Fibroblast of lung (primary cell): ENCODE measurements around the gene AEN. TPM values are rescaled to one million over a fixed set of nuclear protein-coding genes. Genes with fewer than 3 reads are reported as not detected.
A peak's percentile ranks its signal among the peaks of the same experiment; 100 is the strongest.

Experiments used
- DNase-seq, 2 donors: peaks; one replicate each; pipeline versions ENCODE4 v3.0.0 to v3.0.0-alpha.2; 2010; ENCODE audit warnings: low read depth in 2 of 2
- H2AFZ ChIP-seq: 2 replicates; pipeline ENCODE4 v1.5.1; 2012; ENCODE audit warnings: low read length, control low read depth, inconsistent platforms
- H3K27ac ChIP-seq: 2 replicates; pipeline ENCODE4 v1.5.1; 2011; ENCODE audit warnings: low read length, control low read depth; ENCODE audit not compliant: insufficient read depth
- H3K27me3 ChIP-seq: 2 replicates; pipeline ENCODE4 v1.5.1; 2011; ENCODE audit warnings: mild to moderate bottlenecking, low read length; ENCODE audit not compliant: control insufficient read depth, insufficient read depth
- H3K36me3 ChIP-seq: 2 replicates; pipeline ENCODE4 v1.5.1; 2011; ENCODE audit warnings: low read length; ENCODE audit not compliant: control insufficient read depth, insufficient read depth
- H3K4me1 ChIP-seq: 2 replicates; pipeline ENCODE4 v1.5.1; 2011; ENCODE audit warnings: low read length; ENCODE audit not compliant: control insufficient read depth, insufficient read depth; ENCODE audit errors: extremely low read depth
- H3K4me2 ChIP-seq: 2 replicates; pipeline ENCODE4 v1.5.1; 2011; ENCODE audit warnings: low read length, control low read depth; ENCODE audit not compliant: insufficient read depth; ENCODE audit errors: extremely low read depth
- H3K4me3 ChIP-seq, 4 experiments: fragments of 200-600 bp in 1 of 4; sonication (generic) in 1 of 4; replicated peaks in 1 of 4; 2 replicates each; pipeline ENCODE4 v1.5.1; 2011 to 2016; ENCODE audit warnings: low read length in 4 of 4, low read depth in 3 of 4, mild to moderate bottlenecking in 3 of 4, control low read depth in 2 of 4, inconsistent platforms in 1 of 4, mixed read lengths in 1 of 4; ENCODE audit not compliant: insufficient read depth in 1 of 4; ENCODE audit errors: control extremely low read depth in 1 of 4
- H3K79me2 ChIP-seq: 2 replicates; pipeline ENCODE4 v1.5.1; 2012; ENCODE audit warnings: mild to moderate bottlenecking, low read length, inconsistent platforms; ENCODE audit not compliant: control insufficient read depth, insufficient read depth
- H3K9ac ChIP-seq: 2 replicates; pipeline ENCODE4 v1.5.1; 2011; ENCODE audit warnings: mild to moderate bottlenecking, low read length, control low read depth; ENCODE audit not compliant: insufficient read depth
- H3K9me3 ChIP-seq: 2 replicates; pipeline ENCODE4 v1.5.1; 2012; ENCODE audit warnings: low read depth, low read length; ENCODE audit not compliant: control insufficient read depth, insufficient read depth
- H4K20me1 ChIP-seq: 2 replicates; pipeline ENCODE4 v1.5.1; 2011; ENCODE audit warnings: low read length; ENCODE audit not compliant: control insufficient read depth, insufficient read depth; ENCODE audit errors: extremely low read depth
- EZH2 ChIP-seq: IDR thresholded peaks from 2 replicates; pipeline ENCODE4 v1.5.1; 2012; ENCODE audit warnings: low read length, control low read depth, mild to moderate bottlenecking; ENCODE audit errors: missing control alignments
- polyA plus RNA-seq, 2 donors: library from polyadenylated mRNA; depleted of rRNA in 1 of 2; stranded (reverse) in 1 of 2; unstranded in 1 of 2; fragments of >200 nt; gene quantifications; 2 replicates each; pipeline ENCODE4 v1.2.1, GENCODE V29; 2011 to 2012; ENCODE audit warnings: missing spikeins in 1 of 2
- total RNA-seq: library from RNA; depleted of rRNA; stranded (reverse); fragments of >200 nt; gene quantifications from 2 replicates; pipeline ENCODE4 v1.2.1, GENCODE V29; 2014
- TF ChIP-seq, protein P1 (sequence below), 2 donors: IDR thresholded peaks in 1 of 2; conservative IDR thresholded peaks in 1 of 2; 1 replicate in 1 of 2; 2 replicates in 1 of 2; pipeline ENCODE4 v1.5.1; 2011 to 2012; ENCODE audit warnings: low read length in 2 of 2, control low read depth in 1 of 2, inconsistent platforms in 1 of 2, low read depth in 1 of 2, mild to moderate bottlenecking in 1 of 2

Gene AEN
- total and polyA plus RNA-seq, 2 donors (not counting 1 experiment from before 2014, with no cell fraction given), result 18.5 to 83.7 TPM

DNA sequence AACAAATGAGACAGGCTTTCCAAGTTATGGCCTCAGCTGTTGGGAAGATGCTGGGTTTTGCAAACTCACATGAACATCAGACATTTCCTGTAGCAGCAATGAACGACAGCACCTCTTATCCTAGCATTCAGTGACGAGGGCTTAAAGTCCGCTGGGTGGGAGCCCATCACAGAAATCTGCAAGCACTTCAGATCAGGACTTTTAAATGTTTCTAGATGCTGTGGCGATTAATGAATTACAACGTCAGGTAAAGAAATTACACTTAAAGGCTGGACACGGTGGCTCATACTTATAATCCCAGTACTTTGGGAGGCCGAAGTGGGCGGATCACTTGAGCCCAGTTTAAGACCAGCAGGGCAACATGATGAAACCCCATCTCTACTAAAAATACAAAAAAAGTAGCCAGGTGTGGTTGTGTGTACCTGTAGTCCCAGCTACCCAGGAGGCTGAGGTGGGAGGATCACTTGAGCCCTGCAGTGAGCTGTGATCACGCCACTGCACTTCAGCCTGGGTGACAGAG lies 3.9 kb downstream of the AEN start:
- DNase-seq, result no peak
- TF ChIP-seq, protein P1, sequence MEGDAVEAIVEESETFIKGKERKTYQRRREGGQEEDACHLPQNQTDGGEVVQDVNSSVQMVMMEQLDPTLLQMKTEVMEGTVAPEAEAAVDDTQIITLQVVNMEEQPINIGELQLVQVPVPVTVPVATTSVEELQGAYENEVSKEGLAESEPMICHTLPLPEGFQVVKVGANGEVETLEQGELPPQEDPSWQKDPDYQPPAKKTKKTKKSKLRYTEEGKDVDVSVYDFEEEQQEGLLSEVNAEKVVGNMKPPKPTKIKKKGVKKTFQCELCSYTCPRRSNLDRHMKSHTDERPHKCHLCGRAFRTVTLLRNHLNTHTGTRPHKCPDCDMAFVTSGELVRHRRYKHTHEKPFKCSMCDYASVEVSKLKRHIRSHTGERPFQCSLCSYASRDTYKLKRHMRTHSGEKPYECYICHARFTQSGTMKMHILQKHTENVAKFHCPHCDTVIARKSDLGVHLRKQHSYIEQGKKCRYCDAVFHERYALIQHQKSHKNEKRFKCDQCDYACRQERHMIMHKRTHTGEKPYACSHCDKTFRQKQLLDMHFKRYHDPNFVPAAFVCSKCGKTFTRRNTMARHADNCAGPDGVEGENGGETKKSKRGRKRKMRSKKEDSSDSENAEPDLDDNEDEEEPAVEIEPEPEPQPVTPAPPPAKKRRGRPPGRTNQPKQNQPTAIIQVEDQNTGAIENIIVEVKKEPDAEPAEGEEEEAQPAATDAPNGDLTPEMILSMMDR (conservative IDR thresholded peaks at IDR 0.05 in 1 of 2, IDR thresholded peaks at IDR 0.05 in 1 of 2; ENCODE audit: low read depth in 1 of 2, low read length in 2 of 2), result no peak
- TF ChIP-seq EZH2, result no peak
- Histone ChIP-seq H2AFZ (no peak overlapping the region), H3K27me3 (no peaks in the 10 kb centered on the region), H3K79me2 (peaks cover 89% of the 10 kb centered on the region), H3K4me1 (peaks cover 18% of the 10 kb centered on the region), H4K20me1 (peaks cover 2% of the 10 kb centered on the region), H3K4me2 (peak overlapping the region; percentile 96), H3K4me3 (peak overlapping the region in 3 of 4 experiments; percentile 8 to 87 (median 24)), H3K9me3 (no peaks in the 10 kb centered on the region), H3K36me3 (peaks cover 29% of the 10 kb centered on the region), H3K9ac (no peak overlapping the region), H3K27ac (peak overlapping the region; percentile 97)

DNA sequence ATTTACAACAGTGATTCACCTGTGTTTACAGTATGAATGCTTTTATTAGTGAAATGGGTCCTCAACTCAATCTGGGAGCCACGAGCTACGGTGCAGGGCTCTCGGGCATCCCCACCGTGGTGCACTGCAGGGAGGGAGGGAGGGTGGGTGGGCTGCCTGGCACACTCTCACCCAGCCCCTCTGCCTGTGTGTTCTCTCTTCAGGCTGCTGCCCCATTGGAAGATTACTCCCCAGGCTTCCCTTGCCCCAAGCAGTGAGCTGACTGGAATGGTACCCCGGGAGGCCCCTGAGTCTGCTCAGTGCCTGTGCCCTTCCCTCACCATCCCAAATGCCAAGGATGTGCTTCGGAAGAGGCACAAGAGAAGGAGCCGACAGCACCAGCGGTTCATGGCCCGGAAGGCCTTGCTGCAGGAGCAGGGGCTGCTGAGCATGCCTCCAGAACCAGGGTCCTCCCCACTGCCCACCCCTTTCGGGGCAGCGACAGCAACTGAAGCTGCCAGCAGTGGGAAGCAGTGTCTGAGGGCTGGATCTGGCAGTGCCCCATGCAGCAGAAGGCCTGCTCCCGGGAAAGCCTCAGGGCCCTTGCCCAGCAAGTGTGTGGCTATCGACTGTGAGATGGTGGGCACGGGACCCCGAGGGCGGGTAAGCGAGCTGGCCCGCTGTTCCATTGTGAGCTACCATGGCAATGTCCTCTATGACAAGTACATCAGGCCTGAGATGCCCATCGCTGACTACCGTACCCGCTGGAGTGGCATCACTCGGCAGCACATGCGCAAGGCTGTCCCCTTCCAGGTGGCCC lies 5.0 kb downstream of the AEN start:
- Histone ChIP-seq H4K20me1 (peaks cover 2% of the 10 kb centered on the region), H3K36me3 (peaks cover 38% of the 10 kb centered on the region), H3K9ac (no peak overlapping the region)

DNA sequence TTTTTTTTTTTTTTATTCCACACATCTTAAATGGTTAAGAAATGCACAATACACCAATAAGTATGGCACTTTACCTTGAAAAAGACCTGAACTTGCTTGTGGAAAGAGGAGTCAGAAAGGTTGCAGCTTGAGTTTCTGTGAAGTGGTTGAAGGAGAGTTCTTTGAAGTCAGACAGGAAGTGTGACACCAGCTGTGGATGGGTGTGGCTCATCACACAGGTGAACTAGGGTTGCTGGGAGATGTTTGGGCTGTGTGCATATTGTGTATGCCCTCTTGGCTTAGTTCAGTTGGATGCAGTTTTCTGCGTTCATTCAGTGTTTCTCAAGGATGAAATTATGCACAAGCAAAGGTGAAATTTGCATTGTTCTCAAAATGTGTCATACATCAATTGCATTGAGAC lies 6.3 kb downstream of the AEN start:
- TF ChIP-seq, protein P1 (conservative IDR thresholded peaks at IDR 0.05 in 1 of 2, IDR thresholded peaks at IDR 0.05 in 1 of 2; ENCODE audit: low read depth in 1 of 2, low read length in 2 of 2), result no peak
- no peak overlapping the region for H3K27ac ChIP-seq
- no peak overlapping the region for H3K4me2 ChIP-seq
- H3K9ac ChIP-seq, result no peak overlapping the region
- H3K4me1 ChIP-seq, result peaks cover 17% of the 10 kb centered on the region
- H2AFZ ChIP-seq, result no peak overlapping the region
- peaks cover 2% of the 10 kb centered on the region for H4K20me1 ChIP-seq
- no peaks in the 10 kb centered on the region for H3K9me3 ChIP-seq
- peaks cover 42% of the 10 kb centered on the region for H3K36me3 ChIP-seq
- DNase-seq, result no peak
- no peak overlapping the region for H3K4me3 ChIP-seq
- H3K27me3 ChIP-seq, result no peaks in the 10 kb centered on the region
- peaks cover 93% of the 10 kb centered on the region for H3K79me2 ChIP-seq

More for the DNA sequence above, 5.0 kb downstream of the AEN start:
- TF ChIP-seq EZH2, result no peak
- TF ChIP-seq, protein P1 (conservative IDR thresholded peaks at IDR 0.05 in 1 of 2, IDR thresholded peaks at IDR 0.05 in 1 of 2; ENCODE audit: low read depth in 1 of 2, low read length in 2 of 2), result no peak
- no peak for DNase-seq
- H2AFZ ChIP-seq, result no peak overlapping the region
- H3K27me3 ChIP-seq, result no peaks in the 10 kb centered on the region
- H3K79me2 ChIP-seq, result peaks cover 97% of the 10 kb centered on the region
- no peak overlapping the region for H3K27ac ChIP-seq
- H3K9me3 ChIP-seq, result no peaks in the 10 kb centered on the region
- peaks cover 17% of the 10 kb centered on the region for H3K4me1 ChIP-seq
- no peak overlapping the region for H3K4me3 ChIP-seq
- no peak overlapping the region for H3K4me2 ChIP-seq
